ENCODE data around the gene SURF2. TPM values are rescaled to one million over a fixed set of nuclear protein-coding genes. Genes with fewer than 3 reads are reported as not detected.
A peak's percentile ranks its signal among the peaks of the same experiment; 100 is the strongest.

Gene SURF2
- total RNA-seq, 2 donors from 2014 or later, result 20.0 to 27.0 TPM

DNA sequence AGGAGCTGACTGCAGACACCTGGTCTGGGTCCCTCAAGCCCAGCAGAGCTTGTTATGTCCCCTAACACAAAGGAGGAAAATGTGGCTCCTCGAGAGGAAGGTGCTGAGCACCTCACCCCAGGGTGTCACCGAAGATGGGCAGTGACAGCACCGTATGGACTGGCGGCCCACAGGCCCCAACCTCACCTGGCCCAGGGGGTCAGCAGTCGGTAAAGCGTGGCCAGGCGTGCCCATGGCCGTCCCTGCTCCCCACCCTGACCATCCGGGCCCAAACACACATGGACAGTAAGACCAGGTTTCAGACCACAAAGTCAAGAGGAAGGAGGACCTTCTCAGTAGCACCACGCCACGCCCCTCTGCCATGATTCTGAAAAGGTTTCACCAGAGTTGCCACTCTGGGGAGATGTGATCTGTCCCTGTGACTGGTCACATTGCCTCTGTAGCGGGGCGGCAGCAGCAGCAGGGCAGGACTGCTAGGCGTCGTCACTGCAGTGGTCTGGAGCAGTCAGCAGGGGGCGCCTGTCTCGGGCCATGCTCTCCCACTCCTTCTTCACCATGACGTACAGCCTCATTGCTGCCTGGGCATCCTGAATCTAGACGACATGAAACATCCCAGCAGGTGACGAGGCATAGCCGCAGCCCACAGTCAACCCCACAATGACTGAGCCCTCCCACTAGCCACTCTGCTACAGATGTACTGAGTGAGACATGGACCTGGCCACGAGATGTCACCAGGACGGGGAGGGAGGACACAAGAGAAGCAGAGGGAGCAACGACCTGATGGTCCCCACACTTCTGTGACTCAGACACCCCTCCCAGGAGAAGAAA lies 50.3 kb downstream of the SURF2 start:
- 42 to 67% methylated on average over 9 to 24 of the region's 24 CpGs for WGBS, 2 donors
- H3K4me1 ChIP-seq, result no peaks in the 10 kb centered on the region
- H3K36me3 ChIP-seq (replicated peaks in 1 of 2; ENCODE audit: insufficient read depth in 1 of 2, low read depth in 2 of 2), result peaks cover 0 to 15% of the 10 kb centered on the region in 2 donors
- TF ChIP-seq POLR2A (IDR thresholded peaks at IDR 0.05), result no peak
- TF ChIP-seq, protein P1, sequence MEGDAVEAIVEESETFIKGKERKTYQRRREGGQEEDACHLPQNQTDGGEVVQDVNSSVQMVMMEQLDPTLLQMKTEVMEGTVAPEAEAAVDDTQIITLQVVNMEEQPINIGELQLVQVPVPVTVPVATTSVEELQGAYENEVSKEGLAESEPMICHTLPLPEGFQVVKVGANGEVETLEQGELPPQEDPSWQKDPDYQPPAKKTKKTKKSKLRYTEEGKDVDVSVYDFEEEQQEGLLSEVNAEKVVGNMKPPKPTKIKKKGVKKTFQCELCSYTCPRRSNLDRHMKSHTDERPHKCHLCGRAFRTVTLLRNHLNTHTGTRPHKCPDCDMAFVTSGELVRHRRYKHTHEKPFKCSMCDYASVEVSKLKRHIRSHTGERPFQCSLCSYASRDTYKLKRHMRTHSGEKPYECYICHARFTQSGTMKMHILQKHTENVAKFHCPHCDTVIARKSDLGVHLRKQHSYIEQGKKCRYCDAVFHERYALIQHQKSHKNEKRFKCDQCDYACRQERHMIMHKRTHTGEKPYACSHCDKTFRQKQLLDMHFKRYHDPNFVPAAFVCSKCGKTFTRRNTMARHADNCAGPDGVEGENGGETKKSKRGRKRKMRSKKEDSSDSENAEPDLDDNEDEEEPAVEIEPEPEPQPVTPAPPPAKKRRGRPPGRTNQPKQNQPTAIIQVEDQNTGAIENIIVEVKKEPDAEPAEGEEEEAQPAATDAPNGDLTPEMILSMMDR (IDR thresholded peaks at IDR 0.05), result peak; percentile 81 to 92 (median 89)
- intact Hi-C loops (cut with DNase I), result loop anchor here (5.0 kb wide), 1 partner anchor 81 kb away; no protein-coding TSS in a partner anchor
- ATAC-seq (peak; percentile 86), DNase-seq (peak; percentile 79 to 81 (median 81))
- H3K27ac ChIP-seq, result no peak overlapping the region
- H3K9me3 ChIP-seq, result no peaks in the 10 kb centered on the region
- no peak overlapping the region for H3K4me3 ChIP-seq
- H3K27me3 ChIP-seq, result no peaks in the 10 kb centered on the region

DNA sequence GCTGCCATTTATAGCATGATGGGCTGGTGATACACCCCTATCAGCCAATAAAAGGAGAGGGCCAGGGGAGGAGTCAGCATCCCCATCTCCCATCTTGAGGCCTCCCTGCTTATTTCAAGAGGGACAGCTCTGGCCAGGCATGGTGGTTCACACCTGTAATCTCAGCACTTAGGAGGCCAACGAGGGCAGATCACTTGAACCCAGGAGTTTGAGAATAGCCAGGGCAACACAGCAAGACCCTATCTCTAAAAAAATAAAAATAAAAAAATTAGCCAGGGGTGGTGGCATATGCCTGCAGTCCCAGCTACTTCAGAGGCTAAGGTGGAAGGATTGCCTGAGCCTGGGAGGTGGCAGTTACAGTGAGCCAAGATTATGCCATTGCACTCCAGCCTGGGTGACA lies 51.7 kb downstream of the SURF2 start:
- intact Hi-C loops (cut with DNase I), result loop anchor here (5.0 kb wide), 1 partner anchor 79 kb away; no protein-coding TSS in a partner anchor
- peaks cover 0 to 15% of the 10 kb centered on the region in 2 donors for H3K36me3 ChIP-seq (replicated peaks in 1 of 2; ENCODE audit: insufficient read depth in 1 of 2, low read depth in 2 of 2)
- DNase-seq (no peak), ATAC-seq (no peak)
- H3K4me1 ChIP-seq, result no peaks in the 10 kb centered on the region
- no peak for TF ChIP-seq POLR2A (IDR thresholded peaks at IDR 0.05)
- TF ChIP-seq, protein P1 (IDR thresholded peaks at IDR 0.05), result no peak
- H3K9me3 ChIP-seq, result no peaks in the 10 kb centered on the region
- H3K27me3 ChIP-seq, result no peaks in the 10 kb centered on the region
- no peak overlapping the region for H3K4me3 ChIP-seq
- H3K27ac ChIP-seq, result no peak overlapping the region
- WGBS, 2 donors, result 95 to 100% methylated on average over 1 of the region's 1 CpG

Small RNA genes lying within 50 kb of the gene (small RNA-seq; reads per million reads assigned to genes)
- not detected for gene RF00019
- not detected for gene SNORD24
- gene SNORD36A, result not detected
- not detected for gene SNORD36B
- gene SNORD36C, result not detected

Other genes with a start within 250 kb of the SURF2 start
- gene RALGDS, start 235.3 kb upstream of the SURF2 start, total RNA-seq, result 10 to 100 TPM; 27.8 to 64.6 TPM
- gene GBGT1, start 192.6 kb upstream of the SURF2 start, total RNA-seq, result 1 to 10 TPM; 5.4 to 9.2 TPM
- gene OBP2B, start 147.3 kb upstream of the SURF2 start, total RNA-seq, result not detected
- gene ABO, start 81.3 kb upstream of the SURF2 start, total RNA-seq, result 1 to 10 TPM; 3.9 to 9.2 TPM
- gene SURF6, start 20.4 kb upstream of the SURF2 start, total RNA-seq, result 10 to 100 TPM; 20.8 to 37.9 TPM
- 10 to 100 TPM; 15.8 to 16.3 TPM for gene MED22, start 8.4 kb upstream of the SURF2 start, total RNA-seq
- 1,000 to 10,000 TPM; 1,478 to 1,480 TPM for gene RPL7A, start 8.3 kb upstream of the SURF2 start, total RNA-seq
- 10 to 100 TPM; 31.0 to 43.1 TPM for gene SURF1, start 63 bp upstream of the SURF2 start, total RNA-seq
- 100 to 1,000 TPM in 1 of 2 donors, 10 to 100 TPM in 1; 93.9 to 109 TPM for gene SURF4, start 19.5 kb downstream of the SURF2 start, total RNA-seq
- gene STKLD1, start 19.8 kb downstream of the SURF2 start, total RNA-seq, result not detected
- 10 to 100 TPM; 15.6 to 21.8 TPM for gene REXO4, start 61.5 kb downstream of the SURF2 start, total RNA-seq
- 1 to 10 TPM; 2.3 to 5.6 TPM for gene ADAMTS13, start 65.8 kb downstream of the SURF2 start, total RNA-seq
- 10 to 100 TPM; 19.2 to 25.4 TPM for gene CACFD1, start 103.4 kb downstream of the SURF2 start, total RNA-seq
- gene SLC2A6, start 122.5 kb downstream of the SURF2 start, total RNA-seq, result 1 to 10 TPM; 2.6 to 3.0 TPM
- gene MYMK, start 168.4 kb downstream of the SURF2 start, total RNA-seq, result not detected
- 10 to 100 TPM in 1 of 2 donors, 1 to 10 TPM in 1; 4.2 to 21.8 TPM for gene ADAMTSL2, start 178.2 kb downstream of the SURF2 start, total RNA-seq